Kidney epithelial cell (primary cell): ENCODE results near the gene MEX3D. TPM values are rescaled to one million over a fixed set of nuclear protein-coding genes. Genes with fewer than 3 reads are reported as not detected.

Experiments used
- DNase-seq: peaks from one replicate; pipeline ENCODE4 v3.0.0-alpha.2; 2010; ENCODE audit warnings: low read depth
- H3K27me3 ChIP-seq: 2 replicates; pipeline ENCODE4 v1.6.0; 2011; ENCODE audit warnings: low read length; ENCODE audit not compliant: control insufficient read depth, insufficient read depth
- H3K36me3 ChIP-seq: 2 replicates; pipeline ENCODE4 v1.5.1; 2011; ENCODE audit warnings: low read length; ENCODE audit not compliant: control insufficient read depth, insufficient read depth
- H3K4me3 ChIP-seq: 2 replicates; pipeline ENCODE4 v1.5.1; 2011; ENCODE audit warnings: low read depth, mild to moderate bottlenecking, control low read depth, low read length
- total RNA-seq: library from RNA; depleted of rRNA; stranded (reverse); fragments of >200 nt; gene quantifications from 2 replicates; pipeline ENCODE4 v1.2.3, GENCODE V29; 2015
- TF ChIP-seq, protein P1 (sequence below): IDR thresholded peaks from 2 replicates; pipeline ENCODE4 v1.5.1; 2011; ENCODE audit warnings: mild to moderate bottlenecking, moderate library complexity, low read length, control low read depth, inconsistent platforms; ENCODE audit not compliant: insufficient read depth, poor library complexity, severe bottlenecking

MEX3D gene
- total RNA-seq, 1 donor from 2014 or later: 90.9 TPM

DNA sequence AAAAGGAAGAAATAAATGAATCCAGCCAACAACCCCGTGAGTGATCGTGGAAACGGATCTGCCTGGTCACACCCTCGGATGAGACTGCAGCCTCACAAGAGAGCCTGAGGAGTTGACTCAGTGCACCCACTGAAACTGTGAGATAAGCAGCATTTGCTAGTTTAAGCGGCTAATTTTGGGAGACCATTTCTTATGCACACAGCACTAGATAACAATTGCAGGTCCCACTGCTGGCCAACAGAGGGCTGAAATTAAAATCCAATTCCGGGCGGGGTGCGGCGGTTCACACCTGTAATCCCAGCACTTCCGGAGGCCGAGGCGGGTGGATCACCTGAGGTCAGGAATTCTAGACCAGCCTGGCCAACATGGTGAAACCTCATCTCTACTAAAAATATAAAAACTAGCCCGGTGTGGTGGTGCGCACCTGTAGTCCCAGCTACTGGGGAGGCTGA is 33.5 kb upstream of the MEX3D start:
- no peak overlapping the region for H3K4me3 ChIP-seq
- peaks cover 1% of the 10 kb centered on the region for H3K36me3 ChIP-seq
- TF ChIP-seq, protein P1, sequence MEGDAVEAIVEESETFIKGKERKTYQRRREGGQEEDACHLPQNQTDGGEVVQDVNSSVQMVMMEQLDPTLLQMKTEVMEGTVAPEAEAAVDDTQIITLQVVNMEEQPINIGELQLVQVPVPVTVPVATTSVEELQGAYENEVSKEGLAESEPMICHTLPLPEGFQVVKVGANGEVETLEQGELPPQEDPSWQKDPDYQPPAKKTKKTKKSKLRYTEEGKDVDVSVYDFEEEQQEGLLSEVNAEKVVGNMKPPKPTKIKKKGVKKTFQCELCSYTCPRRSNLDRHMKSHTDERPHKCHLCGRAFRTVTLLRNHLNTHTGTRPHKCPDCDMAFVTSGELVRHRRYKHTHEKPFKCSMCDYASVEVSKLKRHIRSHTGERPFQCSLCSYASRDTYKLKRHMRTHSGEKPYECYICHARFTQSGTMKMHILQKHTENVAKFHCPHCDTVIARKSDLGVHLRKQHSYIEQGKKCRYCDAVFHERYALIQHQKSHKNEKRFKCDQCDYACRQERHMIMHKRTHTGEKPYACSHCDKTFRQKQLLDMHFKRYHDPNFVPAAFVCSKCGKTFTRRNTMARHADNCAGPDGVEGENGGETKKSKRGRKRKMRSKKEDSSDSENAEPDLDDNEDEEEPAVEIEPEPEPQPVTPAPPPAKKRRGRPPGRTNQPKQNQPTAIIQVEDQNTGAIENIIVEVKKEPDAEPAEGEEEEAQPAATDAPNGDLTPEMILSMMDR: peak; percentile 12
- no peak for DNase-seq
- H3K27me3 ChIP-seq: no peaks in the 10 kb centered on the region

DNA sequence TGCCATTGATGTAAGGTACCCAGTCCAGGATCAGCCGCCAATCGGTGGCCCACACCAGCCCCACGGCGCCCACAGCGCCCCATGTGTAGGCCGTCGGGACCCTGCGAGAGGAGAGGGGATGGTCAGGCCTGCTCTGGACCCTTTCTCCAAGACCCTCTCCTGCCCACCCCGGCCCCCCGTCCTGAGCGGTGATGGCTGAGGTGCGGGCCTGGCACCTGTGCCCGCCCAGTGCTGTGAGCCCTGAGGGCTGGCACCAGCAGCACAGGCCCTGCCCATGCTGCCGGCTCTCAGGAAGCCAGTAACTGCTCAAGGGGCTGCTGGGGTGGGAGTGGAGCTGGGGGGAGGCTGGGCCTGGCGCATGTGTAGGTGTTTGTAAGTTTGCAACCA is 31.3 kb upstream of the MEX3D start:
- no peak overlapping the region for H3K4me3 ChIP-seq
- no peak for DNase-seq
- peaks cover 1% of the 10 kb centered on the region for H3K36me3 ChIP-seq
- TF ChIP-seq, protein P1: no peak
- H3K27me3 ChIP-seq: no peaks in the 10 kb centered on the region

DNA sequence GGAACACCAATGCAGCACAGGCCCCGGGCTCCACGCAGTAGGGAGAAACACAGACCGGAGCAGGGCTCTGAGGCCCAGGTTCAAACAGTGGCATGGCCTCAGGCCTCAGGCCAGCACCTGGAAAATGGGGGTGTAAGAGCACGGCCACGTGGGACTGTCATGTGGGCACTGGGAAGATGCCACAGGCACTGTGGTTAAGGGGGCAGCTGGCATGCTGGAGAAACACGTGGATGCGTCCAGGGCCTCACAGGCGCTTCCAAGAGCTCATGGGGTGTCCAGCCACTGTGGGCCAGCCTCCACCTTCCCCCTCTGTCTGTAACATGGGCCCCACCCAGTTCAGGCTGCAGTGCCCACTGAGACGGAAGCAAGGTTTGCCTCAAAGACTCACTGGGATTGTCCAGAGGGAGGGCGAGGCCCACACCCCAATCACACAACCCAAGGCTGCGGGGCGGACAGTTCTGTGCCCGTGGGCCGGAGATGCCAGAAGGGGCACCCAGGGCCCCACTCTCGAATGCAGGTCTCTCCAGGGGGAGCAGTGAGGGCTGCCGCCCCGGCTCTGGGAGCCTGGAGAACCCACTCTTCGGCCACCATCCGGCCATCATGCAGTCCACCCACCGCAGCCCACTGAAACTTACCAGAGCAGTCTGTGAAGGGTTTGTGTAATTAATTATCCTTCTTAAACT is 30.8 kb upstream of the MEX3D start:
- Histone ChIP-seq H3K36me3 (peaks cover 1% of the 10 kb centered on the region), H3K27me3 (no peaks in the 10 kb centered on the region), H3K4me3 (no peak overlapping the region)
- DNase-seq: no peak
- TF ChIP-seq, protein P1: no peak

DNA sequence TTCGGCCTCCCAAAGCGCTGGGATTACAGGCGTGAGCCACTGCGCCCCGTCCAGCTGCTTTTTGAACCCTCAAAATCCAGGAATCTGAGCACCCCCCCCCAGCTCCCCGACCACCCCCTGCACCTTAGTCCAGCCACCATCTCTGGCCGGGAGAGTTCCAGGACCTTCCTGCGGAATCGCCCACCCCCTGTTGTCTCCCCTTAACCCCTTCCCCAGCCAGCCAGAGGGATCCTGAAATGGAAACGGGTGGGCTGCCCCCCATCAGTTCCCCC is 25.3 kb upstream of the MEX3D start:
- H3K27me3 ChIP-seq: no peaks in the 10 kb centered on the region
- TF ChIP-seq, protein P1: no peak
- no peak for DNase-seq
- H3K4me3 ChIP-seq: no peak overlapping the region
- H3K36me3 ChIP-seq: no peaks in the 10 kb centered on the region

DNA sequence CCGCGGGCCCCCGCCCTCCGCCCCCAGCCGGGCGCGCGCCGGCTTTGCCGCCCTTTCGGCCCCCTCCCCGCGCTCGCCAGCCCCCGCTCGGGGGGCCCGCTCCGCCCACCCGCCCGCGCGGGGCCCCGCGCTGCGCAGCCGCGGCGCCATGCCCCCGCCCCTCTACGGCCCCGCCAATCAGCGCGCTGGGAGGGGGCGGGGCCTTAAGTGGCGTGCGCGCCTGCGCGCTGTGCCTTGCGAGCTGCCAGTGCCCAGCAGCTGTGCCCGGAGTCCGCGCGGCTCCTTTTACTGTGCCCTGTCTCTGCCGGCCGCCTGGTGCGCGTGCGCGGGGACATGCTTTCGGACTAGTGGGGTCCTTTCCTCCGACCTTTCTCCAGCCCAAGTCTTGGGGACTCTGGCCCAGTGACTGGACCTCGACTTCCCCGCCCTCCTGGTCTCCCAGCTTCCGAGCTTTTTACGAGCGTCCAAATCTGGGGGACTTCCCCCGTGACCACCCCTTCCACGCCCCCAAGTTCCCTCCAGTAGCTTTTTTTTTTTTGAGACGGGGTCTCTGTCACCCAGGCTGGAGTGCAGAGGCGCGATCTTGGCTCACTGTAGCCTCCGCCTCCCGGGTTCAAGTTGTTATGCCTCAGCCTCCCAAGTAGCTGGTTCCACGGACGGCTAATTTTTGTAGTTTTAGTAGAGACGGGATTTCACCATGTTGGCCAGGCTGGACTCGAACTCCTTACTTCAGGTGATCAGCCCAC is 24.8 kb upstream of the MEX3D start, which contains the start of gene MBD3:
TSS of gene MBD3 (minus strand) at position 111 of the 746 bp plus-strand sequence. CDS start 234 bp downstream, outside the sequence.
- Histone ChIP-seq H3K36me3 (no peaks in the 10 kb centered on the region), H3K27me3 (no peaks in the 10 kb centered on the region), H3K4me3 (peak within 1 kb of the TSS; percentile 94)
- TF ChIP-seq, protein P1: no peak
- DNase-seq: peak; percentile 70
